Measurements from ENCODE around the gene CACNA1C. TPM values are rescaled to one million over a fixed set of nuclear protein-coding genes. Genes with fewer than 3 reads are reported as not detected.

CACNA1C gene
- total RNA-seq, 4 donors from 2014 or later, result 3.8 to 13.6 (median 5.7) TPM

- DNase-seq (ENCODE audit: low spot score) (no peak), ATAC-seq (ENCODE audit: low FRiP score) (no peak)
- TF ChIP-seq, protein P1, sequence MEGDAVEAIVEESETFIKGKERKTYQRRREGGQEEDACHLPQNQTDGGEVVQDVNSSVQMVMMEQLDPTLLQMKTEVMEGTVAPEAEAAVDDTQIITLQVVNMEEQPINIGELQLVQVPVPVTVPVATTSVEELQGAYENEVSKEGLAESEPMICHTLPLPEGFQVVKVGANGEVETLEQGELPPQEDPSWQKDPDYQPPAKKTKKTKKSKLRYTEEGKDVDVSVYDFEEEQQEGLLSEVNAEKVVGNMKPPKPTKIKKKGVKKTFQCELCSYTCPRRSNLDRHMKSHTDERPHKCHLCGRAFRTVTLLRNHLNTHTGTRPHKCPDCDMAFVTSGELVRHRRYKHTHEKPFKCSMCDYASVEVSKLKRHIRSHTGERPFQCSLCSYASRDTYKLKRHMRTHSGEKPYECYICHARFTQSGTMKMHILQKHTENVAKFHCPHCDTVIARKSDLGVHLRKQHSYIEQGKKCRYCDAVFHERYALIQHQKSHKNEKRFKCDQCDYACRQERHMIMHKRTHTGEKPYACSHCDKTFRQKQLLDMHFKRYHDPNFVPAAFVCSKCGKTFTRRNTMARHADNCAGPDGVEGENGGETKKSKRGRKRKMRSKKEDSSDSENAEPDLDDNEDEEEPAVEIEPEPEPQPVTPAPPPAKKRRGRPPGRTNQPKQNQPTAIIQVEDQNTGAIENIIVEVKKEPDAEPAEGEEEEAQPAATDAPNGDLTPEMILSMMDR (IDR thresholded peaks at IDR 0.05), result no peak
Measured at GRCh38 chr12:2677142-2677880, 624.5 kb downstream of the CACNA1C start.

- TF ChIP-seq, protein P1 (IDR thresholded peaks at IDR 0.05), result no peak
- ATAC-seq (ENCODE audit: low FRiP score) (no peak), DNase-seq (ENCODE audit: low spot score) (no peak)
Measured at GRCh38 chr12:2678426-2678825, 625.6 kb downstream of the CACNA1C start.

GRCh38 chr12:2679068-2679815, 626.5 kb downstream of the CACNA1C start:
- ATAC-seq (ENCODE audit: low FRiP score), result no peak
- TF ChIP-seq, protein P1 (IDR thresholded peaks at IDR 0.05), result no peak
- no peak for DNase-seq (ENCODE audit: low spot score)

- TF ChIP-seq, protein P1 (IDR thresholded peaks at IDR 0.05), result no peak
- no peak for ATAC-seq (ENCODE audit: low FRiP score)
- DNase-seq (ENCODE audit: low spot score), result no peak
Measured at GRCh38 chr12:2679816-2680675, 627.3 kb downstream of the CACNA1C start.

DNA sequence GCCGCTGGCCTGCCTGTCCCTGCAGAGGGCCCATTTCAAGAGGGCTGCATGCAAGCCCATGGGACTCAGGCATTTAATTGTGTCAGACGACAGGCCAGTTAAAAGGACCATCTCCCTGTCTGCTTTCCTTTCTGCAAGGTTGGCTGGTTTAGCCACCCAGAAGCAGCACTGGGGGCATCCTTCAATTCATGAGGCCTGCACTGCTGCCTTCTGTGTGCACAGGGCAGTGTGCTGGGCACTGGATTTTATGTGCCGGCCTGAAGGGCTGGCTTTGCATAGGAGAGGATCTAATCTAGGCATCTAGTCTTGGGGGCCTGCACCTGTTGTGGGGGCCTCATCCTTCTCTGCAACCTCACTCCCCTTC, 627.9 kb downstream of the CACNA1C start:
- TF ChIP-seq, protein P1 (IDR thresholded peaks at IDR 0.05), result no peak
- DNase-seq (ENCODE audit: low spot score) (no peak), ATAC-seq (ENCODE audit: low FRiP score) (no peak)

- no peak for DNase-seq (ENCODE audit: low spot score)
- no peak for ATAC-seq (ENCODE audit: low FRiP score)
- TF ChIP-seq, protein P1 (IDR thresholded peaks at IDR 0.05), result no peak
Measured at GRCh38 chr12:2681450-2682205, 628.8 kb downstream of the CACNA1C start.
